ENCODE measurements around the gene PPP1R11. TPM values are rescaled to one million over a fixed set of nuclear protein-coding genes. Genes with fewer than 3 reads are reported as not detected.
A peak's percentile ranks its signal among the peaks of the same experiment; 100 is the strongest.

Gene PPP1R11
- total RNA-seq, 1 experiment from 2014 or later, result 23.8 TPM

GRCh38 chr6:30061858-30062458, 5.0 kb upstream of the PPP1R11 start:
- Histone ChIP-seq H3K9ac (ENCODE audit: extremely low read depth, insufficient read length, low read length) (peak overlapping the region; percentile 76), H3K4me1 (ENCODE audit: insufficient read depth, low read length) (0 out of 2 replicates have a peak, but pooled peaks cover 4% of the 10 kb centered on the region), H3K4me2 (ENCODE audit: insufficient read depth, insufficient read length, low read length) (peak overlapping the region; percentile 86), H4K5ac (ENCODE audit: insufficient read length, low read depth, low read length) (no peak overlapping the region), H3K4ac (ENCODE audit: low read depth, low read length) (no peak overlapping the region), H3K18ac (ENCODE audit: insufficient read length, low read depth, low read length) (no peak overlapping the region), H3T11ph (ENCODE audit: low read length) (no peak overlapping the region), H3K56ac (ENCODE audit: insufficient read length, low read depth, low read length) (no peak overlapping the region), H4K20me1 (ENCODE audit: control insufficient read depth, insufficient read depth, insufficient read length) (no peaks in the 10 kb centered on the region), H2BK120ac (ENCODE audit: low read depth, low read length, poor library complexity, severe bottlenecking) (no peak overlapping the region), H2AK5ac (ENCODE audit: insufficient read length, low read length) (no peak overlapping the region), H2BK5ac (ENCODE audit: insufficient read length, low read length) (no peak overlapping the region), H3K23ac (ENCODE audit: insufficient read length, low read depth, low read length) (no peak overlapping the region), H4K91ac (ENCODE audit: insufficient read length, low read depth, low read length) (no peak overlapping the region), H4K8ac (replicated peaks; ENCODE audit: insufficient read length, low read depth, low read length) (no peak overlapping the region), H3K9me3 (ENCODE audit: control insufficient read depth, low read depth, low read length) (no peaks in the 10 kb centered on the region), H3K79me1 (ENCODE audit: insufficient read depth, low read depth, low read length, poor library complexity, severe bottlenecking) (no peaks in the 10 kb centered on the region), H2BK12ac (ENCODE audit: insufficient read length, low read depth, low read length) (no peak overlapping the region), H3K27ac (ENCODE audit: insufficient read length, low read depth, low read length) (no peak overlapping the region), H3K79me2 (ENCODE audit: insufficient read depth, low read length) (no peaks in the 10 kb centered on the region), H3K23me2 (ENCODE audit: insufficient read length, low read depth, low read length, poor library complexity, severe bottlenecking) (peaks cover 20% of the 10 kb centered on the region), H3K27me3 (ENCODE audit: insufficient read depth, low read length) (no peaks in the 10 kb centered on the region), H2BK20ac (ENCODE audit: low read depth, low read length, poor library complexity, severe bottlenecking) (no peak overlapping the region), H2AFZ (ENCODE audit: low read length) (no peak overlapping the region), H3K14ac (ENCODE audit: insufficient read depth, low read length) (no peak overlapping the region), H2BK15ac (ENCODE audit: low read depth, low read length) (no peak overlapping the region)
- WGBS (ENCODE audit: extremely low coverage, insufficient read length, low lambda C conversion rate), result no CpG with 5 or more reads among the region's 13 CpGs
- Mint-ChIP-seq H3K4me3 (peak overlapping the region; percentile 95 to 97), H3K27me3 (ENCODE audit: low read depth) (no peaks in the 10 kb centered on the region), H3K36me3 (ENCODE audit: insufficient read depth in 1 of 3, low read depth in 3 of 3) (peaks cover 1 to 10% (median 10%) of the 10 kb centered on the region in 3 experiments; a peak in 6 of 7 replicates), H3K4me1 (peaks cover 16 to 21% of the 10 kb centered on the region in 2 experiments), H3K9me3 (no peaks in the 10 kb centered on the region; a peak in 1 of 5 replicates), H3K27ac (peak overlapping the region in 2 of 3 experiments; percentile 98; a peak in 3 of 7 replicates)
- no peak for DNase-seq
- TF ChIP-seq, protein P1, sequence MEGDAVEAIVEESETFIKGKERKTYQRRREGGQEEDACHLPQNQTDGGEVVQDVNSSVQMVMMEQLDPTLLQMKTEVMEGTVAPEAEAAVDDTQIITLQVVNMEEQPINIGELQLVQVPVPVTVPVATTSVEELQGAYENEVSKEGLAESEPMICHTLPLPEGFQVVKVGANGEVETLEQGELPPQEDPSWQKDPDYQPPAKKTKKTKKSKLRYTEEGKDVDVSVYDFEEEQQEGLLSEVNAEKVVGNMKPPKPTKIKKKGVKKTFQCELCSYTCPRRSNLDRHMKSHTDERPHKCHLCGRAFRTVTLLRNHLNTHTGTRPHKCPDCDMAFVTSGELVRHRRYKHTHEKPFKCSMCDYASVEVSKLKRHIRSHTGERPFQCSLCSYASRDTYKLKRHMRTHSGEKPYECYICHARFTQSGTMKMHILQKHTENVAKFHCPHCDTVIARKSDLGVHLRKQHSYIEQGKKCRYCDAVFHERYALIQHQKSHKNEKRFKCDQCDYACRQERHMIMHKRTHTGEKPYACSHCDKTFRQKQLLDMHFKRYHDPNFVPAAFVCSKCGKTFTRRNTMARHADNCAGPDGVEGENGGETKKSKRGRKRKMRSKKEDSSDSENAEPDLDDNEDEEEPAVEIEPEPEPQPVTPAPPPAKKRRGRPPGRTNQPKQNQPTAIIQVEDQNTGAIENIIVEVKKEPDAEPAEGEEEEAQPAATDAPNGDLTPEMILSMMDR (conservative IDR thresholded peaks at IDR 0.05), result no peak
